ENCODE measurements around the gene SLC25A34.

The SLC25A34 gene

DNA sequence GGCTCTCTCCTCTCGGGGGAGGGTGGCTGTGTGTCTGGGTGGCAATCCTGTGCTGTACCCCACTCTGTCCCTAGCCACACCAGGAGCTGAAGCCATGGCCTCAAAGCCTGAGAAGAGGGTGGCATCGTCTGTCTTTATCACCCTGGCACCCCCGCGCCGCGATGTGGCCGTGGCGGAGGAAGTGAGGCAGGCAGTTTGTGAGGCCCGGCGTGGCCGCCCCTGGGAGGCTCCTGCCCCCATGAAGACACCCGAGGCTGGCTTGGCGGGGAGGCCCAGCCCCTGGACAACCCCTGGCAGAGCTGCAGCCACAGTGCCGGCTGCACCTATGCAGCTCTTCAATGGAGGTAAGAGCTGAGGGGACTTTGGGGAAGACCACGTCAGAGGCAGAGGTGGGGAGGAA is 28.8 kb downstream of the SLC25A34 start:
- TF ChIP-seq, protein P1, sequence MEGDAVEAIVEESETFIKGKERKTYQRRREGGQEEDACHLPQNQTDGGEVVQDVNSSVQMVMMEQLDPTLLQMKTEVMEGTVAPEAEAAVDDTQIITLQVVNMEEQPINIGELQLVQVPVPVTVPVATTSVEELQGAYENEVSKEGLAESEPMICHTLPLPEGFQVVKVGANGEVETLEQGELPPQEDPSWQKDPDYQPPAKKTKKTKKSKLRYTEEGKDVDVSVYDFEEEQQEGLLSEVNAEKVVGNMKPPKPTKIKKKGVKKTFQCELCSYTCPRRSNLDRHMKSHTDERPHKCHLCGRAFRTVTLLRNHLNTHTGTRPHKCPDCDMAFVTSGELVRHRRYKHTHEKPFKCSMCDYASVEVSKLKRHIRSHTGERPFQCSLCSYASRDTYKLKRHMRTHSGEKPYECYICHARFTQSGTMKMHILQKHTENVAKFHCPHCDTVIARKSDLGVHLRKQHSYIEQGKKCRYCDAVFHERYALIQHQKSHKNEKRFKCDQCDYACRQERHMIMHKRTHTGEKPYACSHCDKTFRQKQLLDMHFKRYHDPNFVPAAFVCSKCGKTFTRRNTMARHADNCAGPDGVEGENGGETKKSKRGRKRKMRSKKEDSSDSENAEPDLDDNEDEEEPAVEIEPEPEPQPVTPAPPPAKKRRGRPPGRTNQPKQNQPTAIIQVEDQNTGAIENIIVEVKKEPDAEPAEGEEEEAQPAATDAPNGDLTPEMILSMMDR (IDR thresholded peaks at IDR 0.05; ENCODE audit: extremely low read depth, missing control alignments): no peak
- no peak for DNase-seq (ENCODE audit: low spot score)

DNA sequence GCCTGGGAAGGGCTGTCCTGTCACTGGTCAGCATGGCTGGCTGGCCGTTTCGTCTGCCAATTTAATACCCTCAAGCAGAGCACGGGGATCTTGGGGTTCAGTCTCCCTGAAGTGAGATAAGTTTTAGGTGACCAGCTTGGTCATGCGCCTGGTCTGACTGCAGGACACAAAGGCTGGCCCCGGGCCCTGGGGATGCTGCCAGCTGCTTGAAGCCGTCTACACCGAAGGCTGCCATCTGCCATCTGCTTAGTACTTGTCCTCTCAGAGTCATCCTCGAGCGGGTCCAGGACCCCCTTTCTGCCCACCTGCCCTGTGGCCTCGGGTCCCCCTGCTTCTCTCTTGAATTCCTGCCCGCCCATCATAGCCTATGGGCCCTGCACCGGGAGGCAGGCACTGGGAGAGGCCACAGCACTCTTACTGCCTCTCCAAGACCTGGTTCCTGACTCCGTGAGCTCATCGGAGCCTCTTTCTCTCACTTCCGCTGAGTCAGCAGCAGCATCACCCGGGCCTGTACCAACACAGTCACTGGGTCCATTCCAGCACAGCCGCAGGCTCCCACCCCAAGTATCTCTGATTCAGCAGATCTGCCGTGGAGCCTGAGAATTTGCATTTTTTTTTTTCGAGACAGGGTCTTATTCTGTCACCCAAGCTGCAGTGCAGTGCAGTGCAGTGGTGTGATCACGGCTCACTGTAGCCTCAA is 29.6 kb downstream of the SLC25A34 start:
- TF ChIP-seq, protein P1 (IDR thresholded peaks at IDR 0.05; ENCODE audit: extremely low read depth, missing control alignments): no peak
- no peak for DNase-seq (ENCODE audit: low spot score)

DNA sequence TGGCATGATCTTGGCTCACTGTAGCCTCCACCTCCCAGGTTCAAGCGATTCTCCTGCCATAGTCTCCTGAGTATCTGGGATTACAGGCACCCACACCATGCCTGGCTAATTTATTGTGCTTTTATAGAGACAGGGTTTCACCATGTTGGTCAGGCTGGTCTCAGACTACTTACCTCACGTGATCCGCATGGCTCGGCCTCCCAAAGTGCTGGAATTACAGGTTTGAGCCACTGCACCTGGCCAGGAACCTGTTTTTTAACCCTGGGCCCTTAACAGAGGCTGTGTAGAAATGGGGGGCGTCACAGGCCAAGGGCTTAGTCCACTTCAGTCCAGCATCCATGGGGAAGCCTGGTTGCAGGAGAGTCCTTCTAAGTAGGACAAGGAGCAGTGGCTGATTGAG is 31.9 kb downstream of the SLC25A34 start:
- no peak for DNase-seq (ENCODE audit: low spot score)
- TF ChIP-seq, protein P1 (IDR thresholded peaks at IDR 0.05; ENCODE audit: extremely low read depth, missing control alignments): no peak

DNA sequence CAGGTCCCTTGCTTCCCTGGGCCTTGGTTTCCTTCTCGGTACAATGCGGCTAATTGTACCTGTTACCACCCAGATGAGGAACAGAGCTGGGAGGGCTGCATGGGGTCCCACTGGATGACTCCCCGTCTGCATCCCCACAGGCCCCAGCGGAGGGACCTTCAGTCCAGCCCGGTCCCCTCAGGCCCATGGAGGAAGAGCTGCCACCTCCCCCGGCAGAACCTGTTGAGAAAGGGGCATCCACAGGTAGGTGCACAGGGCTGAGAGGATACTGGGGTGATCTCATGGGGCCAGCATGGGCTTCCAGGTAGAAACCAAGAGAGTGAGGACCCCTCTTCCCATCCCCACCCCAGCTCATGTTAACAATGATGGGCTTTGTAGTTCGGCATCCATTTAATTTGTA is 32.3 kb downstream of the SLC25A34 start:
- DNase-seq (ENCODE audit: low spot score): no peak
- TF ChIP-seq, protein P1 (IDR thresholded peaks at IDR 0.05; ENCODE audit: extremely low read depth, missing control alignments): no peak

DNA sequence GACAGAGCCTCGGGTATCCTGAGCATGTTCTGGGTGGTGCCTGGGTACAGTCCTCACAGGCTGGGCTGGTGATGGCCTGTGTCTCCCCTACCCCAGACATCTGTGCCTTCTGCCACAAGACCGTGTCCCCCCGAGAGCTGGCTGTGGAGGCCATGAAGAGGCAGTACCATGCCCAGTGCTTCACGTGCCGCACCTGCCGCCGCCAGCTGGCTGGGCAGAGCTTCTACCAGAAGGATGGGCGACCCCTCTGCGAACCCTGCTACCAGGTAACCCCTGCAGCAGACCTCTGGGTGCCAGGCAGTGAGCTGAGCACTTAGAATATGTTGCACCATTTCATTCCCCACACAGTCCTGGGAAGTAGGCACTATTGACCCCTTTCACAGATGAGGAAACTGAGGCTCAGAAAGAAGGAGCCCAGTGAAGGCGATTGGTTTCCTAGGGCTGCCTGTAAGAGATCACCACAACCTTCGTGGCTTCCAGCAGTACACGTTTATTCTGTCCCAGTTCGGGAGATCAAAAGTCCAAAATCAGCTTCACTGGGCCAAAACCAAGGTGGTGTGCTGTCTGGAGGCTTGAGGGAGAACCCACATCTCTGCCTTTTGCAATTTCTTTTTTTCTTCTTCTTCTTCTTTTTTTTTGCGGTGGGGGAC is 34.4 kb downstream of the SLC25A34 start:
- no peak for DNase-seq (ENCODE audit: low spot score)
- TF ChIP-seq, protein P1 (IDR thresholded peaks at IDR 0.05; ENCODE audit: extremely low read depth, missing control alignments): no peak

DNA sequence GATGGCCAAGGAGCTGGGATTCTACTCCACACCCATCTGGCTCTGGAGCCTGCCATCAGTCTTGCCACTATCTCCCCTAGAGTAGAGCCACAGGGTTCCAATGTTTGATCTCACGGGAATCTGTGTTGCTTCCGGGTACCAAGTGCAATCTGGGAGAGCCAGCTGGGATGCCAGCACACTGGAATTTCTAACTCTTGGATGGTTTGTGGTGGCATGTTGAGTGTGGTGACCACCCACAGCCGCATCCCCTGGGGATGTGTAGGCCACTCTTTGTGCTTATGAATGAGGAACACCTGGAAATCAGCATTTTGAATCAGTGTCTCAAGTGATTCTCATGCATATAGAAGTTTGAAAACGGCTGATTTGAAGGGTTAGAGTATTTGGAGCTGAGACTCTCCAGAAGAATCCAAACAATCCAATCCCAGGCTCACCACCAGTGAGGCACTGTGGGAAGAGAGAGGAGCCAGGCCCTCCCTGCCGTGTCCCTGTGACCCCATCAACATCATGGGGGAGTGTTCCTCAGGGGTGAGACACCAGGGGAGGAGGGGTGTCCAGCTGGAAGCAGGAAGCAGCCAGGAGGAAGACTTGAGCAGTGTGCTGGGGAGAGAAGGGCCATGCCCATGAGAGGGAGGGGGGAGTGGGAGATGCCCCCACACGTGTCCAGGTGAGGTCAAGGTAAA is 35.9 kb downstream of the SLC25A34 start:
- no peak for DNase-seq (ENCODE audit: low spot score)
- TF ChIP-seq, protein P1 (IDR thresholded peaks at IDR 0.05; ENCODE audit: extremely low read depth, missing control alignments): no peak

DNA sequence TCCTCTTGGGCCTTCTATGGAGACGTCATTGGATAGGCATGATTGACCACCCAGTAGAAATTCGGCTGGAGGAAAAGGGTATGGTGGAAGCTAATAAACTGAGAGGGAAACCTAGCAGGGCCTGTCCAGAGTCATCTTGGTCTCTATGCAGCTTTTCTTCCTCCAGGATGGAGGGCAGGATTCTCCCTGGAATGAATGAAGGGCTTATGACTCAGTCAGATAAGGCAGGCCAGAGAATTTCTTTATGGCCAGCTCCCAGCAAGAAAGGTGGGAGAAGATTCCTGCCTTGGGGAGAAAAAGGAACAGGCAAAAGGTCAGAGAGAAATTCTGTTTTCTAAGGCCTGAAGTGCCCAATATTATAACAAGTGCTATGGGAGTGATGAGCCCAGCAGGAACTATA is 39.6 kb downstream of the SLC25A34 start:
- TF ChIP-seq, protein P1 (IDR thresholded peaks at IDR 0.05; ENCODE audit: extremely low read depth, missing control alignments): no peak
- DNase-seq (ENCODE audit: low spot score): no peak

All from GM20000 (cell line).